HG03460 (cell line): ENCODE data around the gene CEP70.
"Not testable (repeated sequence)": the region's sequence is repeated elsewhere in the genome, so short reads cannot be mapped to it uniquely, and the experiment has no call there.

Experiments
- ATAC-seq: cut with Tn5 transposase; IDR thresholded peaks from one replicate; pipeline ENCODE4 v1.9.1; 2021; ENCODE audit not compliant: unreplicated experiment

Gene CEP70

DNA sequence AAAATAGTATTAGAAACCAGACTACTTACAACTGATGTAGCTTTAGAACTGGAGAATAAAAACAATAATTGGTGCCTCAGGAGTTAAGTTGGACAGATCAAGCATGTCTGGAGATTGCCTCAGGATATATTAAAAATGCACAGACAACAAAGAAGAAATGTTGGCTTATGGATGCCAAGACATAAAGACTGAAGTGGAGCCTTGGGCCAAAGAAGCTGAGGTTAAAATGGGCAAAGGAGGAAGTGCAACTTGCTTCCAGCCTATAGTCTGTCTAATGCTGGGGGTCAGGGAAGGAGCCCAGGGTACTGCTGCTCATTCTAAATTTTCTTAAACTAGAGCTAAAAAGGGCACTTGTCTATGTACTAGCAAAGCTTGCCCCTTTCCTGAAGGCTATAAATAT is 82.1 kb downstream of the CEP70 start:
- no peak for ATAC-seq

DNA sequence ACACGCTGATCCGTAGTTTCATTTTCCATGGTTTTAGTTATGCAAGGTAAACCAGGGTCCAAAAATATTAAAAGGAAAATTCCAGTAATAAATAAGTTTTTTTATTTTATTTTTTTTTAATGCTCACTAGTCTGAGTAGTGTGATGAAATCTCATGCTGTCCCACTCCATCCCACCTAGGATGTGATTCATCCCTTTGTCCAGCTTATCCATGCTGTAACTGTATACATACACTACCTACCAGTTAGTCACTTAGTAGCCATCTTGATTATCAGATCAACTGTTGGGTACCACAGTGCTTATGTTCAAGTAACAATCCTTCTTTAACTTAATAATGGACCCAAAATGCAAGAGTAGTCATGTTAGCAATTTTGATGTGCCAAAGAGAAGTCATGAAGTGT is 84.5 kb downstream of the CEP70 start:
- no peak for ATAC-seq

DNA sequence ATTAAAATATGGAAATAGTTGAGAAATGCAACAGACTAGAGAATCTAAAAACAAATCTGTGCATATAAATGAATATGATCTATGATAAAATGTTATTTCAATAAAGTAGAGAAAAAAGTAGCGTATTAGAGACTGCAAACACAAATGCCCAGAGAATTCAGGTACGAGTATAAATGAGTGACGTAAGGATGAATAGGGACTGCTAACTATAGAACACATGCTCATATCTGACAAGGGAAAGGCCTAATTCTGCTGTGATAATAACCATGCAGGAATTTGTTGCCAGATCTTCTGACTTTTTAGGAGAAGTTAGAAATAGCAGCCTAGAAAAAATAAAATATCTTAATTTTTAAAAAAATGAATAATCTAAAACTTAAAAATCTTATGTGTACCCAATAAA is 86.5 kb downstream of the CEP70 start:
- ATAC-seq = no peak

DNA sequence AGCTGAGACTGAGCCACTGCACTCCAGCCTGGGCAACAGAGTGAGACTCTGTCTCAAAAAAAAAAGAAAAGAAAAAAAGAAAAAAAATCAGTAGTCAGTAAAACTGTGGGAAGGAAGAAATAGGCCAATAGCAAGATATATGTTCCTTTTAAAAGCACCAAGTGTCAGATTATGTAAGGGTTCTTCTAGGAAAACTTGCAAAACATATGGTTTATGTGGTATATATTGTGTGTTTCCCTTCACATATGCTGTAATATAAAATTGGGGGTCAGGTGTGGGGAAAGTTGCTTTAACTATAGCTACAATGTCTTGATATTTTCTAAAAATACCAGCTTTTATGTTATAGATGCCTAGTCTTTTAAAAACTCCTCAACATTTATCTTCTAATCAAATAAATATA is 95.1 kb downstream of the CEP70 start:
- no peak for ATAC-seq

DNA sequence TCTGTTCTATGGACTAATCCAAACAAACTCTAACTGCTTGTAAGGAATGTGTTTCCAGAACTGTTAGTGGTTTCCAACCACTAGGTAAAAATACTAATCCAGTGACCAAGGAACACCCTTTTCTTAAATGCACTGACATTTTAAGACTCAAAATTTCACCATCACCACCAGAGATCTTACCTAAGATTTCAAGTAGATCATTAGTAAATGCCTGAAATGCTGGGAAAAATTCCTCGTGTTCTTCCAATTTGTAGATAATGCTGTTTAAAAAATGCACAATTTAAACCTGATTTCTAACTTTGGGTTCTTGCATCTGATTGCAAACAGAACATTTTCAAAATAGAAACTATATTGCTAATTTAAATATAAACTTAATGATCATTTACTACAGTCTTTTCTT is 96.2 kb downstream of the CEP70 start:
- no peak for ATAC-seq

DNA sequence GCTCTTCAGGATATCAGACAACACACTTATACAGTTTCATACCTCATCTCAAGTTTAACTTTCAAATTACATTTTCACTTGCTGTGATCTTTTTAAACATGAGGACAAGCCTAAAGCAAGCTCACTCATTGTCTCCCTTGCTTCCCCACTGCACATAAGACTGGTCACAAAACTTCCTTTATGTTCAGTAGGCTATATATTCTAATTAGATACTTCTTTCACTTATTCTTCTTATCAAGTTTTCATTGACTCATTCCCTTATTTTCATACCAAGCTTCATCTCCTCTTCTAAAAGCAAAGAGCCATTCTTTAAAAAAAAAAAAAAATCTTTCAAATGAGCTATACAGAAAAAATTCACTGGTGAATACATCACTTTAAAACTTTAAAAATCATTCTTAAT is 97.0 kb downstream of the CEP70 start:
- ATAC-seq = no peak

DNA sequence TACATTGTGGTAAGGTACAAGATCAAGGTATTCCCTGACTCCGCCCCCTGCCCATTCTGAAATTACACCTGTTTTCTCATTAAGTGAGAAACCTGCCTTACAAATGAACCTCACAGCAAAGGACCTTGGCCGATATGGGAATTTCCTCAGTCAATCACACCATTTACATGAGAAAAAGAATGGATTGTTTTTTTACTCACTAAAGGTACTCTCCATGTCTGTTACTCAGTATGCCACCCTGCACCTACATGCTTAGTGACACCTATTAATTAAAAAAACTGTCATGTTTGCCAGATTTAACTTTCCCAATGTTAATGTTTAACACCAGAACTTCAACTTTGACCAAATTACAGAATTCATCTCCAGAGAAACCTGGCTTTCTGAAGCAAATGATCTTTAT is 97.6 kb downstream of the CEP70 start:
- ATAC-seq = no peak

DNA sequence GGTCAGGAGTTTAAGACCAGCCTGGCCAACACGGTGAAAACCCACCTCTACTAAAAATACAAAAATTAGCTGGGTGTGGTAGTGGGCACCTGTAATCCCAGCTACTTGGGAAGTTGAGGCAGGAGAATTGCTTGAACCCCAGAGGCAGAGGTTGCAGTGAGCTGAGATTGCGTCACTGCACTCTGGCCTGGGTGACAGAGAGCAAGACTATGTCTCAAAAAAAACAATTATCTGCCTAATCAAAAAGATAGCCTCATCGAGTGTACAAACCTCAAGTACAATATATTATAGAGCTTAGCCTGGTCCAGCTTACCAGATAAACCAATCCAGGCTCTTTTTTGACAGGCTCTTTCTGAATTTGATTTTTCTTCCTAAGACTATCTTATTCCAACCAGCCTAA is 98.4 kb downstream of the CEP70 start:
- not testable (repeated sequence) for ATAC-seq

DNA sequence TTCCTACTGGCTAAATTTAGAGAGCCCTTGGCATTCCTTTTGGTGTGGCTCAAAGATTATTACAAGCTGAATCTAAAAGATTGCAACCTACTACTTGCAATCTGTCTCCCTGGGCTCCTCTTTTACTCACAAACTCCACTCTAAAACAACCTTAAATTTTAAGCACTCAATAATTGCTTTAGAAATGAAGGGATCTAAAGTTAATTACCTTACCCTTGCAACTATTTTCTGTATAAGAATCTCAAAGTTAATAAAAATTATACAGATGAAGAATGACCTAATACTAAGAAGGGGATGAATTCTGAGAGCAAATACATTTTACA is 99.5 kb downstream of the CEP70 start:
- ATAC-seq = no peak

DNA sequence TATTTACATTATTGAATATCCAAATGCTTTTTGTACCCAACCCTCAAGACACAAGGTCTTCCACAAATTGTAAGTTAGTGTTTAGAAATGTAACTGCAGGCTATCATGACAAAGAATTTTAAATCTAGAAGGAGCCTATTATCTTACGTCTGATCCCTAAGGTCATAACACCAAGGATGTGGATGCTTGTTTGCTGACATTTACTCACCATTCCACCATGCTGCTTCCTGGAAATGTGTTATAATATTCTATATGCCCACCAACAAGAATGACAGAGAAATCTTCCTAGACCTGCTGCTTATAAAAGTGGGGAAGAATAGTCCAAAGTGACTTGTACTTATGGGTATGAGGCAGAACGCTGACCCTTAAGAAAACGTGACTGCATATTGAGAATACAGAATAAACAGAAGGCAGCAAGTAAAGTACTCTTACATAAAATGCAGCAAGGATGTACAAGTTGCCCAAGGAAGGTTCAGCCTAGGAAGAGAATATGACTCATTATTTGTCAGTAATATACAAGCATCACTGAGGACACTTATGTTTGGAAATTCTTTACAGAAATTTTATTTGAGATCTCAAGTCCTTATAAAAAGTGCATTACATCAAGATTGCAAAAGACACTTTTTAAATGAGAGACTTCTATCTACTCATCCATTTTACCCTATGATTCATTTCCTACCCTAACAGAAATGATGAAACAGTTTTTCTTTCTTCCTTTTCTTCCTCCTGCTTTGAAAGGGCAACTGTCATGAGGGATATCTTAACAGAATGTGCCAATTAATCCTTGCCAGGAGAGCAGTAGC is 100.1 kb downstream of the CEP70 start:
- ATAC-seq = no peak

DNA sequence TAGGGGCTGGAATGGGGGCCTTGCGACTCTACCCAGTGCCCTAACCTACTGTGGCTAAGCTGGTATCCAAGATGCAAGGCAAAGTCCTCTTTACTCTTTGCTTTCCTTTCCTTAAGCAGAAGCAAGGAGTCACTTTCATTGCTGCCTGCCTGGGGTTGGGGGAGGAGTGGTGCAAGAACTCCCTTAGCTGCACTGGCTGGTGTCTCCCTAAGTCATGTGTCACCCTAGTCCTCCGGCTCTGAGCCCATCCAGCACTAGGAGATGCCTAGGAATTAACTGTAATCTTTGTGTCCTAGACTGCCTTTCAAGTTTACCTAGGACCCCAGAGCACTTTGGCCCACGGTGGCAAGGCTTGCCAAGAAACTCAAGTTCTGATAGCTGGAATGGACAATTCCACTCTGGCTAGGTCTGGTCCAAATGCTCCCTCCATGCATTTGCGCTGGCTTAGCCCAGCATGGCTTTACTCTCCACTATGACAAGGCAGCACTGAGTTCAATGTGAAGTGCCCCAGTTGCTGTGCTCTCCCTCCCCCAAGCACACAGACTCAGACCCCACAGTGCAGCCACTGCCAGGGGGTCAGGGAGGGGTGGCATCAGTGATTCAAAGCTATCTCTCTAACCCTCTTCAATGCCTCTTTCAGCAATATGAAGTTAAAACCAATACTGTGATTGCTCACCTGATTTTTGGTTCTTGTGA is 100.9 kb downstream of the CEP70 start:
- ATAC-seq = no peak

DNA sequence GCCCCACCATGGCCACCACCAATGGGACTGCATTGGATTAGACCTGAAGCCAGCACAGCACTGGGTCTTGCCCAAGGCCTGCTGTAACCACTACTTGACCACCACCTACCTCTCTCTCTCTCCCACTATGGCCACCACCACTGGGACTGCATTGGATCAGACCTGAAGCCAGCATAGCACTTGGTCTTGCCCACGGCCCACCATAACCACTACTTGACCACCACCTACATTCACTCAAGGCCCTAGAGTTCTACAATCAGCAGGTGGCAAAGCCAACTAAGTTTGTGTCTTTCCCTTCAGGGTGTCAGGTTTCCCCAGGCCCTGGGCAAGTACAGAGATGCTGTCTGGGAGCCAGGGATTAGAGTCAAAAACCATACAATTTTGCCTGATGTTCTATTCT is 102.1 kb downstream of the CEP70 start:
- ATAC-seq = no peak

DNA sequence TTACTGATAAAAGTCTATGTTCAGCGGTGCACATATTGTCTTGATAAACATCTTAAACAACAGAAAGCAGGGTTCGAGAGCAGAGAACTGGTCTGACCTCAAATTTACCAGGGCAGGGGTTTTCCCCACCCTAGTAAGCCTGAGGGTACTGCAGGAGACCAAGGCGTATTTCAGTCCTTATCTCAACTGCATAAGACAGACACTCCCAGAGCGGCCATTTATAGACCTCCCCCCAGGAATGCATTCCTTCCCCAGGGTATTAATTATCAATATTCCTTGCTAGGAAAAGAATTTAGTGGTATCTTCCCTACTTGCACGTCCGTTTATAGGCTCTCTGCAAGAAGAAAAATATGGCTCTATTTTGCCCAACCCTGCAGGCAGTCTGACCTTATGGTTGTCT is 107.5 kb downstream of the CEP70 start:
- not testable (repeated sequence) for ATAC-seq

DNA sequence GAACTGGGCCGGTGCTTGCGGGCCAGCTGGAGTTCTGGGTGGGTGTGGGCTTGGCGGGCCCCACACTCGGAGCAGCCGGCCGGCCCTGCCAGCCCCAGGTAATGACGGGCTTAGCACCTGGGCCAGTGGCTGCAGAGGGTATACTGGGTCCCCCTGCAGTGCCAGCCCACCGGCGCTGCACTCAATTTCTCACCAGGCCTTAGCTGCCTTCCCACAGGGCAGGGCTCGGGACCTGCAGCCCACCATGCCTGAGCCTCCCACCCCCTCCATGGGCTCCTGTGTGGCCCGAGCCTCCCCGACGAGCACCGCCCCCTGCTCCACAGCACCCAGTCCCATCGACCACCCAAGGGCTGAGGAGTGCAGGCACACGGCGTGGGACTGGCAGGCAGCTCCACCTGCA is 109.4 kb downstream of the CEP70 start:
- not testable (repeated sequence) for ATAC-seq

DNA sequence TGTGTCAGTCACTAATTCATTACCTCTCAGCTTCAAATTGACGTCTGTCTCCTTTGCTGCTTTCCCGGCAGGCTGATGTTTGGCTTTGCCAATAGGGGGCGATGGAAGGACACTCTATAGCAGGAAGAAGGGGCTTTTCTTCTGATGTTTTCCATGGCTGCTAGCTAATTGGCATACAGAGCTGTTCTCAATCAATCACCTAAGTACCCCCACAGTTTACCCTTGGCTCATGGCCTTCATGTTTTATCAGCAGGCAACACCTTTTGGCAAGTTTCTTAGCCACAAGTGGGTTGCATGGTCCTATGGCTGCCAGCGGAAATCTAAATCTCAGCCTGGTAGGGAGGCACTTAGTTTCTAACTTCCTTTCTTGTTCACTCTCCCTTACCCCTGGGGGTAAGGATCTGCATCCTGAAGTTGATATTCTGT is 114.6 kb downstream of the CEP70 start:
- no peak for ATAC-seq

DNA sequence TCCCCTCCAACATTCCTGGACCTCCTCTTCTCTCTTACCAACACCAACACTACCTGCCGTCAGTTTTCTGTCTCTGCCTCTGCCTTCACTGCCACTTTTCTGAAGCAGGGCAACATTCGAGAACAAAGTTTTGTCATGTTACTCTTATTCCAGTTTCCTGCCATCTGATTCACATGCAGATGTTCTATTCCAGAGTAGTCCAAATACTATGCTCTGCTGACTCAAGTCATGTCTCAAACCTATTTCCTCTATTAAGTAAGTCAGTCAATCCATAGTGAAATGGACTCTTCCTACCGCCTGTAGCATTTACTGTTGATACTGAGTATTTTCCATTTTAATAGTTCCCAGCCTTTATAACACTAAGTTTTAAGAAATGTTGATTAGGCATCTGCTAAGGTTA is 116.3 kb downstream of the CEP70 start:
- no peak for ATAC-seq

DNA sequence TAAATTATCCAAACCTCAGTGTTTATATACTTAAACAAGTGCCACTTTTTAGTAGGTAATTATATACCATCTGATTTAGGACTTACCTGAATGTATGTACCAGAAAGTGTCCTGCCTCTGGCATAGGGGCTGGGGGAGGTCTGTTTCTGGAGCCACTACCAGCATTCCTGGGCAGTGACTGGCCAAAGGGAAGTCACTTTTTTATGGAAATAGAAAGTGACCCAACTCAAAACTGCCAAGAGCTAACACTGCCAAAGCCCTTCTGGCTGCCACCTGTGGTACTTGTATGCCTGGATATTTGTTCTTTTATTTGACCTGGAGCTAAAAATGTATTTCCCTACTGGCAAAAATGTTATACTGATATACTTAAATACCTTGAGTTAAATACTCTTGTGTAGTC is 116.9 kb downstream of the CEP70 start:
- ATAC-seq = no peak

DNA sequence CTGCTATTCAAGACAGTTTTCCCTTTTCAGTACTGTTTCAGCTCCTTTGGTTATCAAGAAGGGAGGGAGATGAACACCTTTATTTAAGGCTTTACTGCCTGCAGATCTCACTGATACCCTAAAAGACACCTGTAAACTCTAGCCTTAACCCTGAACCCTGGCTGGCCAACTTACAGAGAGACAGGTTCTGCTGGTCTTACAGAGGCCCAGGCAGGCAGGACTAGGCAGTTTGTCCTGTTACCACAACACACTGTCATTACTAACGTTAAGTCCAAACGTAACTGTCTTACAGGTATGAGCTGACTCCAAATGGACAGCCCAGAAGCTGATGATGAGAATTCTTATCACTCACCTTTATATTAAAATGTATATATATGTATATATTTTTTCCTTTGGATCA is 117.5 kb downstream of the CEP70 start:
- ATAC-seq = no peak

DNA sequence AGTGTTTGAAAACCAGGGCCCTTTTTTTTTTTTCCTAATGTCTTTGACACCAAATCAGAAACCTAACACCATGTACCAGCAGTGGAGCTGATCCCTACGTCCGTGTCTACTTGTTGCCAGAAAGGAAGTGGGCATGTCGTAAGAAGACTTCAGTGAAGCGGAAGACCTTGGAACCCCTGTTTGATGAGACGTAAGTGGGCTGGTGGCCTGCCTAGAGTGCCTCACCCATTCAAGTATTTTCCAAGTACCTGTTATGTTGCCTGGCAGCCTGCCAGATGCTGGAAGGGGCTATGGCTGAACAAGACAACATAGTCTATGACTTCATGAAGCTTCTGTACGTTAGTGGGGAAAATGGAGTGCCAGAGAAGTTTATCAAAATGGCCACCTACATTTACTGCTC is 119.9 kb downstream of the CEP70 start:
- ATAC-seq = no peak

DNA sequence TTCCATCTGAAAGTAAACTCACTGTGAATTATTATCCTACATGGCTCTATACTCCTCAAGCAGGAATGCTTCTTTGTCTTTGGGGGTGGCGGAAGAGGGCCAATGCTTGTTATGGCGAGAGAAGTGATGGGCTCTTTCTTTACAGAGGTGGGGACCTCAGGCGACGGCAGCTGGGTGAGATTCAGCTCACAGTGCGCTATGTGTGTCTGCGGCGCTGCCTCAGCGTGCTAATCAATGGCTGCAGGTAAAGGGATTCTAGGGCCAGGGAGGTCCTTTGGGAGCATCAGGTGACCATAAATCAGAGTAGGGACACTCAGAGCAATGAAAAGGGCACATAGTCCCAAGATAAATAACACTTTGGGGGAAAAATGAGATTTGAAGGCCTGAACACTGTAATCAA is 120.7 kb downstream of the CEP70 start:
- ATAC-seq = no peak

DNA sequence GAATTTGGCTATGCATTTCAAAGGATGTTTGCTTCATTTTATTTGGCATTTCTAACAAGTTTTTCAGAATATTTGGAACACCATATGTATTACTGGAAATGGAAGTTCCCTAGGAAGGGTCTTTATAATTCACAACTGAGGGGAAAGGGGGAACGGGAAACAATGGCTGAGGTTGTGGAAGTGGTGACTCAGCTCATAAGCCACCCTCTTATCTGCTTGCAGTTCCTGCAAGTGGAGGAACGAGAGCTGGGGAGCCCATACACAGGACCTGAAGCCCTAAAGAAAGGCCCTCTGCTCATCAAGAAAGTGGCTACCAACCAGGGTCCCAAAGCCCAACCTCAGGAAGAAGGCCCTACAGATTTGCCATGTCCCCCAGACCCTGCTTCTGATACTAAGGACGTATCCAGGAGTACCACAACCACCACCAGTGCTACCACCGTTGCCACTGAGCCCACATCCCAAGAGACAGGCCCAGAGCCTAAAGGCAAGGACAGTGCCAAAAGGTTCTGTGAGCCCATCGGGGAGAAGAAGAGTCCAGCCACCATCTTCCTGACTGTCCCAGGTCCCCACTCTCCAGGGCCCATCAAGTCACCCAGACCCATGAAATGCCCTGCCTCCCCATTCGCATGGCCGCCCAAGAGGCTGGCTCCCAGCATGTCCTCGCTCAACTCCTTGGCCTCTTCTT is 121.8 kb downstream of the CEP70 start:
- no peak for ATAC-seq

DNA sequence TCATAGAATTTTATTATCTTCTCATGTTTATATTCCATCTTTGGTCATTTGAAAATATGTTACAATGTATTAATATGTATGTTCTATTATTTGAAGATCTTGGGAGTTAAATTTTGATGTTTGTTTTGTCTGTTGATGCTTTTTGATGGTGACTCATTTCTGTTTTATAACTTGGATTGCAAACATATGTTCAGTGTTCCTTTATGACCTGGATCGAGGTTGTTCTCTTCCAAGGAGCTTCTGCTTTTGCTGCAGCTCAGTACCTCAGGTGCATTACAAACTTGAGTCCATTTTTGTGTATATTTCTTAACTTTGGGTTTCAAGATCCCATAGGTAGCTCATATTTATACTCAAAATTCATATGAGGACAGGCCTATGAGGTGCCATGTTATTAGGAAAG is 122.6 kb downstream of the CEP70 start:
- no peak for ATAC-seq
